Cardiac fibroblast (primary cell): Measurements from ENCODE around the gene NTN1.
"Not testable (repeated sequence)": the region's sequence is repeated elsewhere in the genome, so short reads cannot be mapped to it uniquely, and the experiment has no call there.

Source experiments
- DNase-seq, 2 donors: peaks; one replicate each; pipeline versions ENCODE4 v3.0.0 to v3.0.0-alpha.2; 2010; ENCODE audit warnings: low read depth in 2 of 2
- H3K4me3 ChIP-seq, 2 donors: replicated peaks in 1 of 2; 1 replicate in 1 of 2; 2 replicates in 1 of 2; pipeline ENCODE4 v1.5.1; 2011; ENCODE audit warnings: low read depth in 2 of 2, low read length in 2 of 2, mild to moderate bottlenecking in 2 of 2, moderate library complexity in 1 of 2
- CTCF ChIP-seq: IDR thresholded peaks from one replicate; pipeline ENCODE4 v1.5.1; 2011; ENCODE audit warnings: low read depth, mild to moderate bottlenecking, low read length, inconsistent platforms

The NTN1 gene

GRCh38 chr17:9151091-9151490 lies 129.8 kb downstream of the NTN1 start:
- H3K4me3 ChIP-seq: no peak overlapping the region
- no peak for TF ChIP-seq CTCF
- DNase-seq: no peak

GRCh38 chr17:9151740-9152139 lies 130.4 kb downstream of the NTN1 start:
- DNase-seq, H3K4me3 ChIP-seq: not testable (repeated sequence)

GRCh38 chr17:9158544-9159452 lies 137.5 kb downstream of the NTN1 start:
- TF ChIP-seq CTCF: no peak
- peak in 1 of 2 donors; percentile 5 for DNase-seq
- no peak overlapping the region for H3K4me3 ChIP-seq

DNA sequence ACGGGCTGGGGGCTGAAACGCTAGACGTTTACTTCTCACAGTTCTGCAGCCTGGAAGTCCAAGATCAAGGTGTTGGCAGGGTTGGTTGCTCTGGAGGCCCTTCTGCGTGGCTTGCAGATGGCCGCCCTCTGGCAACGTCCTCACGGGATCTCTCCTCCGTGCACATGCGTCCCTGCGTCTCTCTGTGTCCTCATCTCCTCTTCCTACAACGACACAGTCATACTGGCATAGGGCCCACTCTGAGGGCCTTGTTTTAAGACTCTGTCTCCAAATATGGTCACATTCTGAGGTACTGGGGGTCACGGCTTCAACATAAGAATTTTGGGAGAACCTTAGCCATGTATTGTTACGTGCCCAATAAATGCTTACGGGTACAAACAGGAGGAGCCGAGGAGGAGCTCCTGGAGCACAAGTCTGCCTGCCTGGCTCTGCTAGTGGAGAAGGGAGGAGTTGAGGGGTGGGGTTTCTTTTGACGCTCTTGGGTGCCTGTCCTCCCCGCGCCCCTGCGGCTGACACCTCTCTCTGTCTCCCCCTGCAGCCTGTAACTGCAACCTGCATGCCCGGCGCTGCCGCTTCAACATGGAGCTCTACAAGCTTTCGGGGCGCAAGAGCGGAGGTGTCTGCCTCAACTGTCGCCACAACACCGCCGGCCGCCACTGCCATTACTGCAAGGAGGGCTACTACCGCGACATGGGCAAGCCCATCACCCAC lies 141.1 kb downstream of the NTN1 start:
- DNase-seq: no peak
- no peak overlapping the region for H3K4me3 ChIP-seq
- no peak for TF ChIP-seq CTCF

DNA sequence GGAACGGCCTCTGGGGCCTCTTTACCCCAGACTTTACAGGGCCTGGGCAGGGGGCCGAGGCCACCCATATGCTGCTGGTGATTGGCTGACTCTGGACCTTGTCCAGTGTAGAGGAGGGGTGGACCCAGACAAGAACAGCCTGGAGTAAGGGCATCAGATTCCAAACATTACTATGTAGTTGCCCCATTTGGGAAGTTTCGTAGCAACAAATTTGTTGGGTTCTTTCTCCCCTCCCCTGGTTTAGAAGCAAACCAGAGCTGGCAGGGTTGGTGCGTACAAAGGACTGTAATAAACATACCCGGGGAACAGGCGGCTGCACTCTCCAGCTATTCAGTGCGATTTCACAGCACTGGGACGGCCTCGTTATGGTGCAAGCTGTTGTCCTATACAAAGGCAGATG lies 145.5 kb downstream of the NTN1 start:
- H3K4me3 ChIP-seq: no peak overlapping the region
- no peak for TF ChIP-seq CTCF
- DNase-seq: no peak

DNA sequence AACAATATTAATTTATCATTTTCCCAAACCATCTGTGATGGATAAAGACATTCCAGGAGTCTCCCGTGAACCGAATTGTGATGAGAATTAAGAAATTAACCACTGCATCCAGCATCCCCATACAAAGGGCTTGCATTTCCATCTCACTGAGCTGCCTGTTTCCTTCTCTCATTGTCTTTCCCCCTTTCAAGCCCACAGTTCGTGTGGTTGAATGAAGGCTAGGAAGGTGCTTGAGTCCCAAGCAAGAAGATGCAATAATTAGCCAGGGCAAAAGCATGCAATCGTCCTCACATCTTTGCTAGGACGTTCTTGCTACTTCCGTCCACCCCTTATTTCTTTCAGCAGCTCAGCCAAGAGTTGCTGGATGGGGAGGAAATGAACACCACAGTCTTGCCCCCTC lies 146.1 kb downstream of the NTN1 start:
- no peak for TF ChIP-seq CTCF
- DNase-seq: no peak
- no peak overlapping the region for H3K4me3 ChIP-seq

GRCh38 chr17:9169116-9169515 lies 147.8 kb downstream of the NTN1 start:
- DNase-seq: no peak
- H3K4me3 ChIP-seq: no peak overlapping the region
- TF ChIP-seq CTCF: no peak
